ENCODE measurements around the gene CLCN3. TPM values are rescaled to one million over a fixed set of nuclear protein-coding genes. Genes with fewer than 3 reads are reported as not detected.
A peak's percentile ranks its signal among the peaks of the same experiment; 100 is the strongest.

CLCN3 gene
- total and polyA plus RNA-seq, 9 of the 15 experiments (the other 6 are each of a cell fraction or from before 2014, with no cell fraction given): 12.7 to 60.6 (median 38.5) TPM

DNA sequence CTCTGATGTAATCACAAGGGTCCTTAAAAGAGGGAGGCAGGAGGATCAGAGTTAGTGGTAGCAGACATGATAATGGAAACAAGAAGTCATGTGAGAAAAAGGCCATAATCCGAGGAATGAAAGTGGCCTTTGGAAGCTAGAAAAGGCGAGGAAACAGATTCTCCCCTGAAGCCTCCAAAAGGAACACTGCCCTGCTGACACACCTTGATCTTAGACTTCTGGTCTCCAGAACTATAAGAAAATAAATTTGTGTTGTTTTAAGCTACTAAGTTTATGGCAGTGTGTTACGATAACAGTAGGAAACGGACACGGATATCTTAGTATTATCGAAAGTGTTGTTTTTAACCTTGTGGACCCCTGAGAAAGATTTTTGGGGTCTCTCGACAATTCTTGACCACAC lies 24.4 kb downstream of the CLCN3 start:
- Histone ChIP-seq H3K4me3 (no peak overlapping the region), H3K27ac (ENCODE audit: extremely low read depth, low read depth, low read length) (no peak overlapping the region), H3K4me2 (ENCODE audit: insufficient read depth, low read length) (no peak overlapping the region), H3K79me2 (ENCODE audit: control insufficient read depth, insufficient read depth, low read length) (peaks cover 6% of the 10 kb centered on the region; the same call in 2 of the 3 replicates), H3K9me3 (replicated peaks; ENCODE audit: control insufficient read depth, insufficient read depth, low read depth, low read length) (no peaks in the 10 kb centered on the region), H3K9ac (ENCODE audit: insufficient read depth in 1 of 2, low read depth in 2 of 2, low read length in 2 of 2) (no peak overlapping the region), H3K9me1 (ENCODE audit: control insufficient read depth, insufficient read depth, low read length) (no peaks in the 10 kb centered on the region), H3K4me1 (replicated peaks in 1 of 2; ENCODE audit: control insufficient read depth in 2 of 2, insufficient read depth in 2 of 2, low read length in 2 of 2) (peaks cover 3 to 10% of the 10 kb centered on the region in 2 experiments; a peak in 3 of 5 replicates), H3K27me3 (ENCODE audit: control insufficient read depth in 2 of 2, insufficient read depth in 2 of 2, low read length in 2 of 2) (no peaks in the 10 kb centered on the region), H4K20me1 (replicated peaks; ENCODE audit: control insufficient read depth, insufficient read depth, low read length) (no peaks in the 10 kb centered on the region), H2AFZ (ENCODE audit: low read depth, low read length) (no peak overlapping the region), H3K36me3 (ENCODE audit: control insufficient read depth, insufficient read depth, low read length) (peaks cover 26% of the 10 kb centered on the region; the same call in 2 of the 3 replicates)
- WGBS (ENCODE audit: insufficient coverage, low coverage, missing lambda C conversion rate): 89% methylated on average over 7 of the region's 7 CpGs
- TF ChIP-seq CREB5 (CRISPR knock-in tag; IDR thresholded peaks at IDR 0.05): no peak
- BruUV-seq (replicated peaks): no TSS peak
- ATAC-seq (no peak), FAIRE-seq (no peak), DNase-seq (ENCODE audit: extremely low read depth in 1 of 4, low spot score in 3 of 4) (no peak)
- in situ Hi-C loops (cut with MboI): no loop called here
- ChIA-PET CTCF (ENCODE audit: low intra/inter-chr PET ratio) (no interaction called here), POLR2A (interaction anchor here (0.9 to 3.0 kb wide), 2 partner anchors 10 to 15 kb away, joined by 5 to 20 read pairs; no protein-coding TSS in a partner anchor)
- intact Hi-C loops (cut with micrococcal nuclease): no loop called here

- ChIA-PET CTCF (ENCODE audit: low intra/inter-chr PET ratio) (no interaction called here), POLR2A (interaction anchor here (3.0 kb wide), 1 partner anchor 14 kb away, joined by 20 read pairs; no protein-coding TSS in a partner anchor)
- Histone ChIP-seq H3K4me1 (replicated peaks in 1 of 2; ENCODE audit: control insufficient read depth in 2 of 2, insufficient read depth in 2 of 2, low read length in 2 of 2) (peaks cover 4 to 11% of the 10 kb centered on the region in 2 experiments; a peak in 3 of 5 replicates), H3K27ac (ENCODE audit: extremely low read depth, low read depth, low read length) (0 out of 3 replicates have a peak overlapping the region, but pooled peaks have one; percentile 12), H3K27me3 (ENCODE audit: control insufficient read depth in 2 of 2, insufficient read depth in 2 of 2, low read length in 2 of 2) (no peaks in the 10 kb centered on the region), H2AFZ (ENCODE audit: low read depth, low read length) (no peak overlapping the region), H3K9me1 (ENCODE audit: control insufficient read depth, insufficient read depth, low read length) (no peaks in the 10 kb centered on the region), H3K36me3 (ENCODE audit: control insufficient read depth, insufficient read depth, low read length) (peaks cover 22% of the 10 kb centered on the region; the same call in 2 of the 3 replicates), H3K9me3 (replicated peaks; ENCODE audit: control insufficient read depth, insufficient read depth, low read depth, low read length) (no peaks in the 10 kb centered on the region), H3K4me3 (no peak overlapping the region), H3K4me2 (ENCODE audit: insufficient read depth, low read length) (no peak overlapping the region), H4K20me1 (replicated peaks; ENCODE audit: control insufficient read depth, insufficient read depth, low read length) (no peaks in the 10 kb centered on the region), H3K79me2 (ENCODE audit: control insufficient read depth, insufficient read depth, low read length) (peaks cover 14% of the 10 kb centered on the region), H3K9ac (ENCODE audit: insufficient read depth in 1 of 2, low read depth in 2 of 2, low read length in 2 of 2) (0 out of 4 replicates have a peak overlapping the region, but pooled peaks of 1 of the 2 experiments have one; percentile 18)
- FAIRE-seq (no peak), DNase-seq (ENCODE audit: extremely low read depth in 1 of 4, low spot score in 3 of 4) (no peak), ATAC-seq (no peak)
- 67% methylated on average over 1 of the region's 1 CpG for WGBS (ENCODE audit: insufficient coverage, low coverage, missing lambda C conversion rate)
- in situ Hi-C loops (cut with MboI): no loop called here
- no TSS peak for BruUV-seq (replicated peaks)
- intact Hi-C loops (cut with micrococcal nuclease): no loop called here
- no peak for TF ChIP-seq HDAC1 (IDR thresholded peaks at IDR 0.05)
- no peak for TF ChIP-seq ZNF592 (IDR thresholded peaks at IDR 0.05)
- no peak for TF ChIP-seq ZNF561 (CRISPR knock-in tag; conservative IDR thresholded peaks at IDR 0.05)
- no peak for TF ChIP-seq ELF4 (CRISPR knock-in tag; IDR thresholded peaks at IDR 0.05)
- TF ChIP-seq SMARCA4 (IDR thresholded peaks at IDR 0.05): no peak
- TF ChIP-seq, protein P1, sequence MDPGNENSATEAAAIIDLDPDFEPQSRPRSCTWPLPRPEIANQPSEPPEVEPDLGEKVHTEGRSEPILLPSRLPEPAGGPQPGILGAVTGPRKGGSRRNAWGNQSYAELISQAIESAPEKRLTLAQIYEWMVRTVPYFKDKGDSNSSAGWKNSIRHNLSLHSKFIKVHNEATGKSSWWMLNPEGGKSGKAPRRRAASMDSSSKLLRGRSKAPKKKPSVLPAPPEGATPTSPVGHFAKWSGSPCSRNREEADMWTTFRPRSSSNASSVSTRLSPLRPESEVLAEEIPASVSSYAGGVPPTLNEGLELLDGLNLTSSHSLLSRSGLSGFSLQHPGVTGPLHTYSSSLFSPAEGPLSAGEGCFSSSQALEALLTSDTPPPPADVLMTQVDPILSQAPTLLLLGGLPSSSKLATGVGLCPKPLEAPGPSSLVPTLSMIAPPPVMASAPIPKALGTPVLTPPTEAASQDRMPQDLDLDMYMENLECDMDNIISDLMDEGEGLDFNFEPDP (CRISPR knock-in tag; IDR thresholded peaks at IDR 0.05): no peak
- no peak for TF ChIP-seq TEAD2 (tag; IDR thresholded peaks at IDR 0.05)
- TF ChIP-seq E2F3 (CRISPR knock-in tag; IDR thresholded peaks at IDR 0.05): no peak
Measured at GRCh38 chr4:169645627-169646026, 25.2 kb downstream of the CLCN3 start.

Data from K562 (cell line).